ENCODE data around the gene RTP1. TPM values are rescaled to one million over a fixed set of nuclear protein-coding genes. Genes with fewer than 3 reads are reported as not detected.

Gene RTP1
- total RNA-seq, 4 donors from 2014 or later: not detected

DNA sequence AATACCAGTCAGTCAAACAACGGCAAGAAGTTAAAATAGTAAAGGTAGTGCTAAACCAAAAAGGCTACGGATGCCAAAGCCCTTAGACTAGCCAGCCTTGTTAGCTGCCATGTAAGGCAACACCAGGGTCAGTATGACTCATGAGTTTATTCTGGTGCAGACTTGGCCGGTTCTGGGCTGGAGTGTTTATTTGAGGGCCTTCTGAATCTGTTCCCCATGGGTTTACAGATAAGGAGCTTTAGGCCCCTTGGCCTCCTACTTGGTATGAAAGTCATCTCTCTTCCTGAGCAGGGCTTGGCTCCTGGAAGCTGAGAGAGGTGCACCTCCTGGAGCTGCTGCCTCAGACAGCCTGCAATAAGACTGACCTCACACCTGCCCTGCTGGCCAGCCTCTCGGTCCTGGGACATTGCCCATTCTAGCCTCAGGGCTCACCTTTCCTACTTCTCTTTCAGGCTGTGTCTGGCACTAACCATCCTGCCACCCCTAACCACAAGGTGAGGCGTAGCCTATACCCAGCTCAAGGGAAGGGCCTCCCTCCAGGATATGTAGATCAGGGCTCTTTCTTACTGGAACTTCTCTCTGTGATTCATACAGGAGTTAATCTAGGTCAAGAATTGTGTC lies 10.4 kb upstream of the RTP1 start:
- TF ChIP-seq EP300 (IDR thresholded peaks at IDR 0.05) (no peak), POLR2AphosphoS5 (IDR thresholded peaks at IDR 0.05) (no peak), POLR2A (IDR thresholded peaks at IDR 0.05) (no peak)
- TF ChIP-seq, protein P1, sequence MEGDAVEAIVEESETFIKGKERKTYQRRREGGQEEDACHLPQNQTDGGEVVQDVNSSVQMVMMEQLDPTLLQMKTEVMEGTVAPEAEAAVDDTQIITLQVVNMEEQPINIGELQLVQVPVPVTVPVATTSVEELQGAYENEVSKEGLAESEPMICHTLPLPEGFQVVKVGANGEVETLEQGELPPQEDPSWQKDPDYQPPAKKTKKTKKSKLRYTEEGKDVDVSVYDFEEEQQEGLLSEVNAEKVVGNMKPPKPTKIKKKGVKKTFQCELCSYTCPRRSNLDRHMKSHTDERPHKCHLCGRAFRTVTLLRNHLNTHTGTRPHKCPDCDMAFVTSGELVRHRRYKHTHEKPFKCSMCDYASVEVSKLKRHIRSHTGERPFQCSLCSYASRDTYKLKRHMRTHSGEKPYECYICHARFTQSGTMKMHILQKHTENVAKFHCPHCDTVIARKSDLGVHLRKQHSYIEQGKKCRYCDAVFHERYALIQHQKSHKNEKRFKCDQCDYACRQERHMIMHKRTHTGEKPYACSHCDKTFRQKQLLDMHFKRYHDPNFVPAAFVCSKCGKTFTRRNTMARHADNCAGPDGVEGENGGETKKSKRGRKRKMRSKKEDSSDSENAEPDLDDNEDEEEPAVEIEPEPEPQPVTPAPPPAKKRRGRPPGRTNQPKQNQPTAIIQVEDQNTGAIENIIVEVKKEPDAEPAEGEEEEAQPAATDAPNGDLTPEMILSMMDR (IDR thresholded peaks at IDR 0.05): no peak
- no peak overlapping the region for H3K4me3 ChIP-seq
- H3K27ac ChIP-seq: no peak overlapping the region
- no peaks in the 10 kb centered on the region for H3K36me3 ChIP-seq
- no peak for DNase-seq (ENCODE audit: low spot score in 2 of 2)
- peaks cover 8% of the 10 kb centered on the region for H3K4me1 ChIP-seq
- WGBS: 40% methylated on average over 4 of the region's 5 CpGs
- H3K9me3 ChIP-seq: no peaks in the 10 kb centered on the region
- H3K27me3 ChIP-seq: no peaks in the 10 kb centered on the region

DNA sequence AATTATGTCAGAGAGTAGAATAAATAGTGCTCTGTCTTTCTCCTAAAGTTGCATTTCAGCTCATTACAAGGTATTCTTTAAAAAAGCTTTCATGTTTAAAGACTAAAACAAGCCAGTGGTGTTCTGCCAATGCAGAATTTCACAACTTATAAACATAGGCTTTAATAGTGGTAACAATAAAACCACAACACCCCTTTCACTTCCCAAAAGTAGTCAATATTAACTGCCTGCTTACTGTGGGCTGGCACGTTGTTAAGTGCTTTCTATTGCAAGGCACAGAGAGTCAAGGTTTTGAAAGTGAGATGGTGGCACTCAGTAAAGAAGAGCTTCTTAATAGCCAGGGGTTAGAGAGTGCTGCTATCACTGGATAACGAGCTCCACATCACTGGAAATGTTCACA lies 8.4 kb upstream of the RTP1 start:
- Histone ChIP-seq H3K4me1 (peaks cover 4% of the 10 kb centered on the region), H3K27ac (no peak overlapping the region), H3K27me3 (no peaks in the 10 kb centered on the region), H3K9me3 (no peaks in the 10 kb centered on the region), H3K4me3 (no peak overlapping the region), H3K36me3 (no peaks in the 10 kb centered on the region)
- TF ChIP-seq POLR2AphosphoS5 (IDR thresholded peaks at IDR 0.05): no peak
- TF ChIP-seq, protein P1 (IDR thresholded peaks at IDR 0.05): no peak
- no peak for TF ChIP-seq POLR2A (IDR thresholded peaks at IDR 0.05)
- TF ChIP-seq EP300 (IDR thresholded peaks at IDR 0.05): no peak
- no peak for DNase-seq (ENCODE audit: low spot score in 2 of 2)
- WGBS: 42% methylated on average over 2 of the region's 2 CpGs

DNA sequence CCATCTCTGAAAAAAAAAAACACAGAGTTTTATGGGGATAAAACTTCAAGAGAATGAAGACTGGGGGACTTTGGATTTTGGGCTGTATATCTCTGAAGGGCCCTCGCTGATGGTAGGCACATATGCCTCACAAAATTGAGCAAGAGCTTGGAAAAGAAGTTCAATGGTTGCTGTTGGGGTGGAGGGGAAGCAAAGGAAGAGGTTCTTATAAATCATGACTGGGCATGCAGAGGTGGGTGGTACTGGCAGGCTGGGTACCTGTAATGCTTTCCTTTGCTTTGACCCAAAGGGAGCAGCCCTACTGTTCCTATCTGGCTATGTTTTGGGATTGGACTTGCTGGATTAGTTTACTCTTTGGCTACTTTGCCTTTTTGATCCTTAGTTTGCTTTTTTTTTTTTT lies 6.0 kb upstream of the RTP1 start:
- 89% methylated on average over 1 of the region's 1 CpG for WGBS

DNA sequence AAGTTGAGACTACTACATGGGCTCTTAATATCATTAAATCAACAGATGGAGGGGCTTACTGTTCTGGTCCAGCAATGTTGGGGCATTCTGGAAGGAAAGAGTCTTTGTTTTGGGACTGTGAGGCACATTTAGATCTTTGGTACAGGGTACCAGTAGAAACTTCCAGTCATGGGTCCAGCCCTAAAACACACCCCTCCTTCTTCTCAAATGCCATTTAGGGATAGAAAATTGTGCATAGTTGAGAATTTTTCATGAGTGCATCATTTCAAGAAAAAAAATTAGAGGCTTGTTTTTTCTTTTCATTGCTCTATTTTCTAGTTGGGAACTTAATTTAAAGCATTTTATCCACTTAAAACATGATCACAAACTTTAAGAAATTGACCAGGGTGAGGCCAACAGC lies 4.1 kb upstream of the RTP1 start:
- DNase-seq (ENCODE audit: low spot score in 2 of 2): no peak
- Histone ChIP-seq H3K4me1 (peaks cover 4% of the 10 kb centered on the region), H3K27me3 (no peaks in the 10 kb centered on the region), H3K9me3 (no peaks in the 10 kb centered on the region), H3K36me3 (no peaks in the 10 kb centered on the region), H3K4me3 (no peak overlapping the region), H3K27ac (no peak overlapping the region)
- TF ChIP-seq, protein P1 (IDR thresholded peaks at IDR 0.05): no peak
- TF ChIP-seq POLR2AphosphoS5 (IDR thresholded peaks at IDR 0.05) (no peak), EP300 (IDR thresholded peaks at IDR 0.05) (no peak), POLR2A (IDR thresholded peaks at IDR 0.05) (no peak)

More for the DNA sequence above, 6.0 kb upstream of the RTP1 start:
- DNase-seq (ENCODE audit: low spot score in 2 of 2): no peak
- Histone ChIP-seq H3K27me3 (no peaks in the 10 kb centered on the region), H3K4me3 (no peak overlapping the region), H3K36me3 (no peaks in the 10 kb centered on the region), H3K27ac (no peak overlapping the region), H3K9me3 (no peaks in the 10 kb centered on the region), H3K4me1 (peaks cover 6% of the 10 kb centered on the region)
- TF ChIP-seq POLR2A (IDR thresholded peaks at IDR 0.05) (no peak), POLR2AphosphoS5 (IDR thresholded peaks at IDR 0.05) (no peak), EP300 (IDR thresholded peaks at IDR 0.05) (no peak)
- TF ChIP-seq, protein P1 (IDR thresholded peaks at IDR 0.05): no peak

DNA sequence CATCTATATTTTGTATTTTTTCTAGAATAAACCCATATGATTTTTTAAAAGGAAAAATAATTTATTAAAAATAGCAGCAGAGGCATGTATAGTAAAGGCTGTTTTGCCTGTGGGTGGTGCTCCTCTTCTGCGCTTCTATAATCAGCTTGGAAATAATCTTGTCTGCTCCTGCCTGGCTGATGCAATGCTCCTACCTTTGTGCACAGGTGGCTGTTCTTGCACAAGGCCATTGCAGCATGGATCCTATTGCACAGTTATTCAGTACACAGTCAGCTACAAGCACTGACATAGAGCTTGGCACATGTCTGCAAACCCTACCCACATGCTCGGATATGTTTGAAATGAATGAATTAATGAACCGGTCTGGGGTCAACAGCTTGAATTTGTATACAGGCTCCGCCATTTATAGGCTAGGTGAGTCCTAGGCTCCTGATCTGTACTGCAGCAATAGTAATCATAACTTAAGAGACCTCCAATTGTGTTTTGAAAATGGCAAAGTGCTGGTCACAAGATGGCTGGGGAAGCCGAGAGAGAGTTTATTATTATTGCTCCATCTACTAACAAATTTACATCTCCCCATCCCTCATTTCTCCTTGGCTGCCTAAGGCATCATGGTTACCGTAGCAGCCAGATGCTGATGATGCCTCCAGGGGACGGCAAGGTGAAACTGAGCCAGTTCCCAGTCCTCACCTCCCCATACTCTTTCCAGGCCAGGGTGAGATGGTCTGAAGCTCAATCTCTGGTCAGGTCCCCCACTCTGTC lies 532 bp upstream of the RTP1 start:
- no peaks in the 10 kb centered on the region for H3K36me3 ChIP-seq
- TF ChIP-seq EP300 (IDR thresholded peaks at IDR 0.05) (no peak), POLR2A (IDR thresholded peaks at IDR 0.05) (no peak), POLR2AphosphoS5 (IDR thresholded peaks at IDR 0.05) (peak in 1 of 3 donors; percentile 70)
- TF ChIP-seq, protein P1 (IDR thresholded peaks at IDR 0.05): no peak
- no peaks in the 10 kb centered on the region for H3K27me3 ChIP-seq
- no peak overlapping the region for H3K27ac ChIP-seq
- peaks cover 4% of the 10 kb centered on the region for H3K4me1 ChIP-seq
- H3K4me3 ChIP-seq: no peak overlapping the region
- no peak for DNase-seq (ENCODE audit: low spot score in 2 of 2)
- no peaks in the 10 kb centered on the region for H3K9me3 ChIP-seq
- WGBS: 73% methylated on average over 7 of the region's 7 CpGs

Data from suprapubic skin (tissue), 4 donors.